ENCODE measurements around the gene CEP57L1.
"Not testable (repeated sequence)": the region's sequence is repeated elsewhere in the genome, so short reads cannot be mapped to it uniquely, and the experiment has no call there.

CEP57L1 gene

DNA sequence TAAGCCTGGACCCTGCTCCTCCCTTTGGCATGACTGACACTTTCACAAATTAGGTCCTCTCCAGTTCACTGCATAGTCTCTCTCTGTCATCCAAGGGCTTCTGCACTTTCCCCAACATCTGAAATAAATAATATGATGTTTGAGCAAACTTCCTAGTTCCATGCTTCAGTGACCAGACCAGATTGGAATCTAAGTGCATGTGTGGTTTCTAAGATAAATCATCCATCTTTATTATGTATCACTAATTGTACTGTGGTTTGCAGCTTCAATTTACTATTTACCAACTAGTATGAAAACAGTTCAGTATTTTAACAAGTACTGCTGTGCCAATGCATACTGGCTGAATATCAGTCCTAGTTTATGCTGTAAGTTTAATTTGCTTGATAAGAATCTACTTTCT is 19.4 kb upstream of the CEP57L1 start:
- DNase-seq: peak; percentile 65

GRCh38 chr6:109076377-109076776 is 18.9 kb upstream of the CEP57L1 start:
- no peak for DNase-seq

DNA sequence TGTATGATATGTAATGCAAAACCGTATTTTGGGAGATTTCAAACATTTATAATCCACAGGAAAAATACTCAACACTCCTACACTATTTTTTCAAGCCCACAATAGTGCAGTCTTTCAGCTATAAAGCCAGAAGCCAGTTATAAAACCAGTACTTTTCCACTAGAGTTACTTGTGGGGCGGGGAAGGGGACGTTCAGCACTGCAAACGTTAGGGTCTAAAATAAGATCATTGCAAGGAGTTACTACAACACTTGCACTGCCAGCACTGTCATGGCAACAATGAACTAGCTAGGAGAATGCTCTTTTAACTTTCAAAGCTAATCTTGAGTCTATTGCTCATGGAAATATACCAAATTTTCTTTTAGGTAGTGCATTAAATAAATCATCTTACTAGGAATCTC is 15.3 kb upstream of the CEP57L1 start:
- no peak for DNase-seq

- DNase-seq: no peak
Measured at GRCh38 chr6:109081026-109081425, 14.3 kb upstream of the CEP57L1 start.

- no peak for DNase-seq
Measured at GRCh38 chr6:109081516-109082187, 13.7 kb upstream of the CEP57L1 start.

- peak; percentile 89 for DNase-seq
Measured at GRCh38 chr6:109082188-109082577, 13.1 kb upstream of the CEP57L1 start.

- no peak for DNase-seq
Measured at GRCh38 chr6:109083657-109084056, 11.7 kb upstream of the CEP57L1 start.

DNA sequence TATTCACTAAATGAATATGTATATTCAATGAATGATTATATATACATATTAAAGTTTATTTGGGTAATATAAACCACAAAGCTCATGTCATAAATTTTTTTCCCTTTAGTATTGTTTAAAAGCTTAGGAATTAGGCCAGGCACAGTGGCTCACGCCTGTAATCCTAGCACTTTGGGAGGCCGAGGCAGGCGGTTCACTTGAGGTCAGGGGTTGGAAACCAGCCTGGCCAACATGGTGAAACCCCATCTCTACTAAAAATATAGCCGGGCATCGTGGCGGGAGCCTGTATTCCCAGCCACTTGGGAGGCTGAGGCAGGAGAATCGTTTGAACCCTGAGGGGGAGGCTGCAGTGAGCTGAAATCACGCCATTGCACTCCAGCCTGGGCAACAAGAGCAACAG is 11.2 kb upstream of the CEP57L1 start:
- peak; percentile 42 for DNase-seq

- DNase-seq: no peak
Measured at GRCh38 chr6:109087661-109088264, 7.5 kb upstream of the CEP57L1 start.

- DNase-seq: no peak
Measured at GRCh38 chr6:109088995-109089394, 6.3 kb upstream of the CEP57L1 start.

GRCh38 chr6:109091314-109092024 is 3.8 kb upstream of the CEP57L1 start:
- DNase-seq: no peak

- DNase-seq: no peak
Measured at GRCh38 chr6:109092074-109092473, 3.2 kb upstream of the CEP57L1 start.

DNA sequence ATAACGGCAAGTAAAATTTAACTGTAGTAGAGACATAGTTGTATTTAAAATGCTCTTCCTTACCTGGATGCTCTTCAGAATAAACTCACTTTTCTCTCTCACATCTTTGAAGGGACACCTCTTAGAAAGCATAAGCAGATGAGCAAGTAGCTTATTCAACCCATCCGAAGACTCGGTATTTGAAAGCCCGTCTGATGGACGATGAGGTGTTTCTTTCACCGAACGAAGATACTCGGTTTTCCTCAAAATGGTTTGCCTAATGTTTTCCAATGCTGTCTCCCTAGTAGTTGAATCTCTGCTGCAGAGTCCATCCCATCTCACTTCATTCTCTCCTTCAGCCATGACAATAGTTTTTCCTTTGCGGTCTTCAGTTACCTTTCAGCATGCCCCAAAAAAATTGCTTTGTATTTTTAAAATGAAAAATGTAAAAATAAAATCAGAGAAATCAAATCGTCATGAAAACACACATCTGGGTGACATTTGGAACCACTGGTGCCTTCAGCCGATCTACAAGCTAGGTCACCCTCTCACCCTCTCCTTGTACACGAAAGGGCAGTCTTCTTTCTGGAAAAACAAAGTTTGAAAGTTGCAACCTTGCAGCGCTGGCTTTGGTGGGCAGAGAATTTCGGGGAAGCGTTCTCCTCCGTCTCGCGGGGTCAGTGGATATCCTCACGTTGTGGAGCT is 1.4 kb upstream of the CEP57L1 start:
- DNase-seq: no peak

DNA sequence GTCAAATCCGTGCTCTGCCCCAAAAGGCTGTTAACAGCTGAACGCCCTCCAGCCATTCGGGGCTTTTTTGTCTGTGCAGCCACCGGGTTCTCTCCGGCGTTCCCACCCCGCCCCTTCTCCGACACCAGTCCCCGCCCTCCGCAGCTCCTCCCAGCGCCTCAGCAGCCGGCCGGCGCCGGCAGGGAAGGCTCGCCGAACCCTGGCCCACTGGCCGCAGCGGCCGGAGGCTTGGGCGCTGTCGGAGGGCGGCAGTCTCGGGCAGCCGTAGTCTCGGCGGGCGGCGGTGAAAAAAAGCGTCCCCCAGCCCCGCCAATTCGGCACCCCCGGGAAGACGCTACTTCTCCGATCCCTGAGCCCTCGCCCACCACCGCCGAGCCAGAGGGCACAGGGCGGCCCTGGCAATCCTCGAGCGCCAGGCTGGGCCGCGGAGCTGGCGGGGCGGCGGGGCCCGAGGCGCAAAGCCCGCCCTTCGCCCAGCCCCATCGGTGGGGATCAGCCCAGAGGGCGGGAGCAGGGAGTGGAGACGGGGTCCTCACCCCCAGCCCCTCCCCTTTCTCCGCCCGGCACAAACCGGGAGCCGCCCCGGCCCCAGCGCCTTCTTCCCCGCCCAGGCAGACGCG is 781 bp upstream of the CEP57L1 start, which contains the start of gene SESN1:
Gene SESN1 (minus strand): TSS at position 431 of the 620 bp plus-strand sequence. CDS start 773 bp downstream, outside the sequence.
- peak; percentile 92 for DNase-seq

- no peak for DNase-seq
Measured at GRCh38 chr6:109095835-109096084, 453 bp downstream of the CEP57L1 start.

DNA sequence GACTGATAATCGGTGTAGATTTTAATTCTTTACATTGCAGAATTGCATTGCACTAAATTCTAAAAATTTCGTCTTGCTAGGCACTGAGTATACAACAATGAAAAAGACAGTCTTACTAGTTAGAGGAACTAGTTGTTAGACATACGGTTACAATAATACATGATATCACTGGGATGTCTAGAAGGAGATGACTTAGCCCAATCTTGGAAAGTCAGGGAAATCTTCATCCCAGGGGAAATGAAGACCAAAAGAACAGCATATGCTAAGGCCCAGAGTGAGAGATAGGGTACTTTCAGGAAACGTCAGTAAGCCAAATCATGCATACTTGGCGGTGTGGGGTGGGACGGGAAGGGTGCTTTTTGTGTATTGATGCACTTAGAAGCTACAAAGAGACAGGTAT is 901 bp downstream of the CEP57L1 start:
- DNase-seq: no peak

DNA sequence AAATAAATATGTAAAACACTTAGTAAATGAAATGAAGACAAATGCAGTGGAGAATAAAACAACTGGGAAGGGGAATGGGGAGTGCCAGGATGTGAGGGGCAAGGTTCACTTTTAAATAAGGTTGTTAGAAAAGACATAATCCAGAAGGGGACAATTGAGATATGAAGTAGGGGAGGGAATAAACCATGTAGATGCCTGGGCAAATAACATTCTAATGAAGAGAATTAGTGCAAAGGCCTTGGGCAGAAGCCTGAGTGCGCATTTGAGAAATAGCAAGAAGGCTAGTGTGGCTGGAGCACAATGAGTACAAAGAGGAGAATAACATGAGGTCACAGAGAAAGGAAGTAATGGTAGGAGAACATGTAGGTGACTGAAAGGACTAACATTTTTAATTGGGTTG is 2.4 kb downstream of the CEP57L1 start:
- DNase-seq: no peak

GRCh38 chr6:109102762-109103161 is 7.5 kb downstream of the CEP57L1 start:
- DNase-seq: no peak

DNA sequence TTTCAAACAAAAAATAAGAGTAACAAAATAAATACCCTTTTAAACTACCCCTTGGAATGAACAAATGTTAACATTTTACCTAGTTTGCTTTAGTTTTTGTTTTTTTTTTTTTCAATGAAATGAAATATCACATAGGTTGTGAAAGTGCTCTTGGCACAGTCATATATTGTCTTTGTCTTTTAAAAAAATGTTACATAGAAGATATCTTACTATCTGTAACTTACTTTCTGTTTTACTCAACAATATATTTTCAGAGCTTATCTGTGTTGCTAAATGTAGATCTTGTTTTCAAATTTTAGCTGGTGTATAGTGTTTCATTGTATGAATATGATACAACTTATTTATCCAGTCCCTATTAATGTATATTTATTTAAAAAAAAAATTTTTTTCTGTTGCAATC is 8.6 kb downstream of the CEP57L1 start:
- no peak for DNase-seq

DNA sequence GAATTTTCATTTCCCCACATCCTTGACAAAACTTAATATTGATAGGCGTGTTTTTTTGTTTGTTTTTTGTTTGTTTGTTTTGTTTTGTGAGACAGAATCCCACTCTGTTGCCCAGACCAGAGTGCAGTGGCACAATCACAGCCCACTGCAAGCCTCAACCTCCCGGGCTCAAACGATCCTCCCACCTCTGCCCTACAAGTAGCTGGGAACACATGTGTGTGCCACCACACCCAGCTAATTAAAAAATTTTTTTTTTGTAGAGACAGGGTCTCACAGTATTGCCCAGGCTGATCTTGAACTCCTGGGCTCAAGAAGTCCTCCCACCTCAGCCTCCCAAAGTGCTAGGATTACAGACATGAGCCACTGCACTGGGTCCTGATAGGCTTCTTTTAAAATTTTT is 9.2 kb downstream of the CEP57L1 start:
- DNase-seq: no peak

GRCh38 chr6:109105681-109106080 is 10.4 kb downstream of the CEP57L1 start:
- no peak for DNase-seq

- DNase-seq: not testable (repeated sequence)
Measured at GRCh38 chr6:109109663-109110062, 14.4 kb downstream of the CEP57L1 start.

DNA sequence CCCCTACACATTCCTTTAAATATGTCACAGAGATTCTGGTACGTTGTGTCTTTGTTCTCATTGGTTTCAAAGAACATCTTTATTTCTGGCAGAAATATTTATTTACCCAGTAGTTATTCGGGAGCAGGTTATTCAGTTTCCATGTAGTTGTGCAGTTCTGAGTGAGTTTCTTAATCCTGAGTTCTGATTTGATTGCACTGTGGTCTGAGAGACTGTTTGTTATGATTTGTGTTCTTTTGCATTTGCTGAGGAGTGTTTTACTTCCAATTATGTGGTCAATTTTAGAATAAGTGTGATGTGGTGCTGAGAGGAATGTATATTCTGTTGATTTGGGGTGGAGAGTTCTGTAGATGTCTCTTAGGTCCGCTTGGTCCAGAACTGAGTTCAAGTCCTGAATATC is 17.4 kb downstream of the CEP57L1 start:
- not testable (repeated sequence) for DNase-seq

All from HCEC 1CT (cell line).